Posterior cingulate gyrus (tissue), 11 donors: ENCODE measurements around the gene IL2.

ENCODE experiments used
- DNase-seq, 10 donors: peaks; one replicate each; pipeline versions ENCODE4 v3.0.0 to v3.0.0-alpha.2; 2020 to 2021; ENCODE audit warnings: mixed read lengths in 3 of 10
- intact Hi-C: fragments of 100-400 bp; cut with DNase I; formaldehyde crosslinking; loops from one replicate; pipeline ENCODE4 v1.15.1; 2023

IL2 gene

GRCh38 chr4:122456231-122457116 is at the start of gene IL2:
TSS of gene IL2 (minus strand) at chr4:122456725. CDS start at chr4:122456440, 285 bp downstream.
- DNase-seq, result no peak
- intact Hi-C loops, result no loop called here

DNA sequence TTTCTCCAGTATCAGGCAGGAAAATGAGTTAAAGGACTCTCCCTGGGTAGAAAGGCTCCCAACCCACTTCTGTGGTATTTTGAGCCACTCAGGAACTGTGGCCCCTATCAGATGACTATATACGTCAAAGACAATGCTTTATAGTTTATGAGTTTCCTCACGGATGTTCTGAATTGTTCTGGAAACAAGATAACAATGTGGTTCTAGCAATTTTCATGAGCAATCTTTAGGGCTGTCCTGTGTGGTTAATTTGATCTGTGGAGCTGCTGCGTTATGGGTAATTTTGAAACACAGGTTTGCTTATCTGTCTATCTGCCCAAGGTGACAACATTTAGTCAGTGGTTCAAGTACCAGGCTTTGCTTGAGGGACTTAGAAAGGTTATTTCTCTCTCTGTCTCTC is 46.7 kb upstream of the IL2 start:
- no peak for DNase-seq
- intact Hi-C loops, result no loop called here

DNA sequence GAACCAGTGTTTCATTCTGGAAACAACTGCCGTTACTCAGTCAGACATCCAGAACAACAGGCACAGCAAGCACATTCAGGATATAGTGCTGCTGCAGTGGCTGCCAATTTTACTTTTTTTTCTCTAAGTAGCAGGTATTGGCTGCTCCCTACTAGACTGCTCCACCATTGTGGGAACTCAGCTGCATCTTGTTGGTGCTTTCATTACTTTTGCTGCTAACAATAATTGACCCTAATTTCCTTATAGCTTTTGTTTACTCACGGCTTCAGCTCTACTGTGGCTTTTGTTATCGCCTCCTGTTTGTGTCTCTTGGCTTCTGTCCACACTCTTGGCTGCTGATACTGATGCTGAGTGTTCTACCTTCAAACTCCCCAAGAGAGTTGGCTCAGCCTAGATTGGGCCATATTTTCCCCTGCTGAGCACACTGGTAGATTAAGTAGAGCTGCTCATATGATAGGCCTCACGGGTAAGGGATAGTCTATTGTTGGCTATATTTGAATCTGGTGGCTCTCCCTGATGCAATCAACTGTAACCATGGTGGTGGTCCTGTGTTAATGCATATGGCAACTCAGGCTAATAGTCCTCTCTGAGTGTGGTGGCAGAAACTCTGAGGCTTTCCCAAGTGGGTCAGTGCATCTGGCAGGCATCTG is 44.5 kb upstream of the IL2 start:
- no peak for DNase-seq
- intact Hi-C loops, result no loop called here

DNA sequence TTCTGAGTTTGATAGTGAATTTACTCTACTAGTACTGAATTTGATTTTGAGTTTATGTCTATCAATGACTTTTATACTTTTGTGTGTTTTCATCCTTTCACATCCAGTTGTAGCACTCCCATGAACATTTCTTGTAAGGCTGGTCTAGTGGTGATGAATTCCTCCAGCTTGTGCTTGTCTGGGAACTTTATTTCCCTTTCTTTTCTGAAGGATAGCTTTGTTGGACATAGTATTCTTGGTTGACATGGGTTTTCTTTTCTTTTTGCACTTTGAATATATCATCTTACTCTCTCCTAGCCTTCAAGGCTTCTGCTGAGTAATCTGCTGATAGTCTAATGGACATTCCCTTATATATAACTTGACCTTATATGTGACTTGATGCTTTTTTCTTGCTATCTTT is 32.5 kb upstream of the IL2 start:
- intact Hi-C loops, result no loop called here
- no peak for DNase-seq

- intact Hi-C loops, result no loop called here
- no peak for DNase-seq
Observed at GRCh38 chr4:122483481-122483880, 27.0 kb upstream of the IL2 start.

GRCh38 chr4:122481766-122482405 is 25.4 kb upstream of the IL2 start:
- intact Hi-C loops, result no loop called here
- no peak for DNase-seq

DNA sequence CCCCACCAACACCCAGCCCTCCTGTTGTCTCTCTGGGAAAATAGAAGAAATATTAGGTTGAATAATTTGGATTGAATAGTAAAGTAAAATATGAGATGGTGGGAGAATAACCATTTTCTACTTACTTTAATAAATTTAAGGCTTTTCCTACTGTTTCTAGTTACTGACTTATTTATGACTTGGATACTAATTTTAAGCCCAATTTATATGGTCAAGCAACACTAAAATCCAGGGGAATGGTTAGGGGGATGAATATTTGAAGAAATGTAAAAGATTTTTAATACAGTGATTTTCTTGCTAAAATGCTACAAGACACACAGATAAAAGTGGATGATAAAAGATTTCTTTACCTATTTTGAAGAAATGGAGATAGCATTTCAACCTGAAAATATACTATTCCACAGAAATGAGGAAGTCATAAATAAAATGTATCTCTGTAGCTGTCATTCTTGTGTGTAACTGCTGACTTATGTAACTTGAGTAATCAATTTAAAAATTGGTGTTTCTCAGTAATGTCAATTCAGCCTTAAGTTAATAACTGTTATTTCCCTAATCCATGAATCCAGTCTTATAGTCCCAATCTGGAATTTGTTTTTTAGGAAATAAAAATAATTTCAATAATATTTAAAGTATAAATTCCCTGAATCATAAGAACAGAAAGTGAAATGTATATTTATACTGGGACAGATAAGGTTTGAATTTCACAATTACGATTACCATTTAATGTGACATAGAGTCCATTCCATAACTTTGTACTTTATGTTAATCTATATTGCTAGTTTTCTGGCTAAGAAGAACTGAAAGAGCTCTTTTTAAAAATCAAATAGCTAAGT is 24.3 kb upstream of the IL2 start:
- no peak for DNase-seq
- intact Hi-C loops, result no loop called here

DNA sequence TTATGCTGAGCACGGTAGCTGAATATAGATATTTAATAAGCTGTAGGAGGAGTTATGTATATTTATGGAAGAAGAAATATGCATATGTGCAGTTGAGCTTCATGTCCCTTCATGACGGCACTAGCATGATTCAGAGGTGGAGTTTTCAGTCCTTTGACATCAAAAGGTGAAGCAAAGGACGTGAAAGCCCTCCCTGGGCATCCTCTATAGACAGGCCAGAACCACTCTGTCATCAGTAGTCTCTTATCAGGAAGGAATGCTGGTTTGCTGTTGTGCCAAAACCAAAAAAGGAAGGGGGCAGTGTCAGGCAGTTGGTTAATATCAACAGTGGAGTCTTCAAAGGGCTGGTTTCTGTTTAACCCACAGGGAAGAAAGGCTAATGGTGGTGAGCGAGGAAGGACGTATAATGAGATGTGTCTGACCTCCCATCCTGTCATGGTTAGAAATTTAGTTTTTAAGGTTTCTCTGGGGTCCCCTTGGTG is 23.5 kb upstream of the IL2 start:
- intact Hi-C loops, result no loop called here
- DNase-seq, result no peak

DNA sequence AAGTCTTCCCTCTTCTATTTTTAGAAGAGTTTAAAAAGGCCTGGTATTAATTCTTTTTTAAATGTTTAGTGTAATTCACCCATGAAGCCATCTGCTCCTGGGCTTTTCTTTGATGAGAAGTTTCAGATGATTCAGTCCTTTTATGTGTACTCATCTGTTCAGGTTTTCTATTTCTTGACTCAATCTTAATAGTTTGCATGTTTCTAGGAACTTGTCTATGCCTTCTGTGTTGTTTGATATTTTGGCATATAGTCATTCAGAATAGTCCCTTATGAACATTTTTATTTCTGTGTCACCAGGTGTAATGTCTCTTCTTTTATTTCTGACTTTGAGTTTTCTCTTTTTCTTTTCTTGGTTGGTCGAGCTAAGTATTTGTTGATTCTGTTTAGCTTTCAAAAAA is 20.2 kb upstream of the IL2 start:
- intact Hi-C loops, result no loop called here
- DNase-seq, result no peak

DNA sequence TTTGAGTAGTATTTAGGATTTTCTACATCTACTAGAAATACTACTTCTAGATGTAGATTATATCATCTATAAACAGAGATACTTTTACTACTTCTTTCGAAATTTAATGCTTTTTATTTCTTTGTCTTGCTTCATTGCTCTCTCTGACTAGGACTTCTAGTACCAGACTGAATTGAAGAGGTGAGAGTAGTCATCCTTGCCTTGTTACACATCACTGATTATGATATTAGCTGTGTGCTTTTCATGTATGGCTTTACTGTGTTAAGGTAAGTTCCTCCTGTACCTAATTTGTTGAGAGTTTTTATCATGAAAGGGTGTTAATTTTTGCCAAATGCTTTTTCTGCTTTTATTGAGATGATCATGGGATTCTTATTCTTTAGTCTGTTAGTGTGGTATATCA is 19.6 kb upstream of the IL2 start:
- intact Hi-C loops, result no loop called here
- DNase-seq, result no peak

DNA sequence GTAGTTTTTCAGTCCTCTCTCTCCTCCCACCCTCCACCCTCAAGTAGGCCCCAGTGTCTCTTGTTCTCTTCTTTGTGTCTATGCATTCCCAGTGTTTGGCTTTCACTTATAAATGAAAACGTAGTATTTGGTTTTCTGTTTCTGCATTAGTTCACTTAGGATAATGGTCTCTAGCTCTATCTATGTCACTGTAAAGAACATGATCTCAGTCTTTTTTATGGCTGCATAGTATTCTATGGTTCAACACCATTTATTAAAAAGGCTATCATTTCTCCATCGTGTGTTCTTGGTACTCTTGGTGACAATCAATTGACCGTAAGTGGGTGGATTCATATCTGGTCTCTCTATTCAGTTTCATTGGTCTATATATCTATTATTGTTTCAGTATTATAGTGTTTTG is 18.7 kb upstream of the IL2 start:
- DNase-seq, result no peak
- intact Hi-C loops, result no loop called here

DNA sequence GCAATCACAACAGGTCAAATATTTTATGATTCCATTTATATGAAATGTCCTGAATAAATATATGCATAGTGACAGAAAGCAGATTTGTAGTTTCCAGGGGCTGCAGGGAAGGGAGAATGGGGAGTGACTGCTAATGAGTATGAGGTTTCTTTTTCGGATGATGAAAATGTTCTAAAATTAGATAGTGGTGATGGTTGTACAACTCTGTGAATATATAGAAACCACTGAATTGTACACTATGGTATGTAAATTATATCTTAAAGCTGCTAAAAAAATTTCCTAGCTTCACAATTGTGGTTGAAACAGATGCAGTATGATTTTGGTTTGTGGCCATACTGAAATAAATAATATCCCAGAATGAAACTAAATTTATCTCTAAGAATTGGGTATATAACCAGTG is 12.9 kb upstream of the IL2 start:
- intact Hi-C loops, result no loop called here
- DNase-seq, result no peak

DNA sequence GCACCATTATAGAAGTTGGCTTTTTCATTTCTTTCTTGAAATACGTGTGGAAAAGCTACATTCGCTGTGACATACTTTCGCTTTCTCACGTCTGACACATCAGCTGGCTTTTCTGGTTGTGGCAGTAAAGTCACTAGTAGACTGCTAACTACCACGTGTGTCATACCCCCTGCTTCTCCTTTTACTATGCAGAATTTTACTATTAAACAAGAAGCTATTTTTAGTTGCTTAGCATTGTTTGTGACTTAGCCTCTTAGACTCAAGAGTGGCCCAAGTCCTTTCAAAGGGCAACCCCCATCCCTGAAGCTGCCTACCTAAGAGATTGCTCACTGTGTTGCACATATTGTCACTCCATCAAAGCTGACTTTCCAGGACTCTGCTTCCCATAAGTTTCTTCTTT is 2.1 kb upstream of the IL2 start:
- intact Hi-C loops, result no loop called here
- DNase-seq, result no peak

GRCh38 chr4:122453384-122453995 is 3.0 kb downstream of the IL2 start:
- DNase-seq, result no peak
- intact Hi-C loops, result no loop called here

- DNase-seq, result no peak
- intact Hi-C loops, result no loop called here
Observed at GRCh38 chr4:122450847-122451246, 5.7 kb downstream of the IL2 start.

DNA sequence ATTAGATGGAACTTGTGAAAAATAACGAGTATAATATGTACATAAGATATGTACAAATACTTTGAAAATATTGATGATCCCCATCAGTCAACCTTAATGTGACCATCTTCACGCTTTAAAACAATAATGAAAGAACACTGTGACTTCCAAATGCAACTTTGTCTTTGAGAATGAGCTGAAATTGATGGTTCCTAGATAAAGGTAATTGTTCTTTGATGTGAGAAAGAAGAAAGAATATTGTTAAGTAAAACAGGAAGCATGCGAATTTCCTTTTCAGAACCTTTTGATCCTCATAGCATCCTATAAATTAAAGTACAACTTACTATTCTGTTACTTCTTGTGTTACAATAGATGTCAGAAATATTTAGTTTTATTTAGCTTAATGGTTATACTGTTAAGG is 22.2 kb downstream of the IL2 start:
- no peak for DNase-seq

GRCh38 chr4:122431351-122431750 is 25.2 kb downstream of the IL2 start:
- intact Hi-C loops, result no loop called here
- no peak for DNase-seq

More for the DNA sequence above, 22.2 kb downstream of the IL2 start:
- intact Hi-C loops, result no loop called here

GRCh38 chr4:122423246-122423645 is 33.3 kb downstream of the IL2 start:
- no peak for DNase-seq
- intact Hi-C loops, result no loop called here

GRCh38 chr4:122412547-122412946 is 44.0 kb downstream of the IL2 start:
- intact Hi-C loops, result no loop called here
- DNase-seq, result no peak

DNA sequence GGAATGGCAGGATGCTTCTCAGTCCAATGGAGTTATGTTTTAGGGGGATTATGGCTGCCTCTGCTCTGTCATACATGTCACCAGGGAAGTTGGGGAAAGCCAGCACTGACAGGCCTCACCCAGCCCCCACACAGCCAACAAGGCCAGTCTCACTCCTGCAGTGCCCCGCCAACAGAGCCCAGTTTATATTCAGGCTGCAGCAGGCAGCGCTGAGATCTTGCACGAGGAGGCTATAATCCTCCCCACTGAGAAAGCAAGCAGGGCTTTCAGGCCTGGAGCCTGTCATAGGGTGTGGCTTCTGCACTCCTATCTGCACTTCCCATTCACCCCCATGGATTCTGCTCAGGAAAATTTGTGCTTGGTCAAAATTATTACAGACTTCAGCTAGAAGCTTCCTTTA is 52.7 kb downstream of the IL2 start:
- peak in 1 of 10 donors; percentile 54 for DNase-seq
- intact Hi-C loops, result no loop called here
